NB4 (cell line): Measurements from ENCODE around the gene AMOTL2.

Experiments used
- CTCF ChIP-seq: IDR thresholded peaks from one replicate; pipeline ENCODE4 v1.5.1; 2012; ENCODE audit warnings: low read depth, low read length
- POLR2A ChIP-seq: IDR thresholded peaks from 2 replicates; pipeline ENCODE4 v1.6.1; 2011; ENCODE audit warnings: mild to moderate bottlenecking; ENCODE audit not compliant: insufficient read length; ENCODE audit errors: extremely low read depth

DNA sequence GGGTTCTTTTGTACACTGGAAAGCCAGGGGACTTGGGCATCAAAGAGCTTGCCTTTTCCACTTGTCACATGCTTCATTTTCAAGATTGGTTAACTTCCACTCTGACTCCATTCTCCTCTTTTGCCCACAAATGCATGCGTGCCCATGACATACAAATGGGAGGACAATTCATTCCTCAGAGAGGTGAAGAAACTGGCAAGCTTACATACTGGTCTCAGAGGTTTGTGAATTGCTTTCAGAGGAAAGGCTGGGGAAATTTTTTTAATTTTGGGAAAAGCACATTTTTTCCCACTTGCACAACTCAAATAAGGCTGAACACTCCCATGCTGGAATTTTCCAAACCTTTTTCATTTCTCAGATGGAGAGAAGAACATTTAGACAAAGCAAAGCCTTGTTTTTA is 20.9 kb upstream of the AMOTL2 start:
- TF ChIP-seq CTCF (no peak), POLR2A (no peak)
